ENCODE measurements around the gene LAG3. TPM values are rescaled to one million over a fixed set of nuclear protein-coding genes. Genes with fewer than 3 reads are reported as not detected.

The LAG3 gene
- total RNA-seq, 1 experiment from 2014 or later: 0.06 TPM

DNA sequence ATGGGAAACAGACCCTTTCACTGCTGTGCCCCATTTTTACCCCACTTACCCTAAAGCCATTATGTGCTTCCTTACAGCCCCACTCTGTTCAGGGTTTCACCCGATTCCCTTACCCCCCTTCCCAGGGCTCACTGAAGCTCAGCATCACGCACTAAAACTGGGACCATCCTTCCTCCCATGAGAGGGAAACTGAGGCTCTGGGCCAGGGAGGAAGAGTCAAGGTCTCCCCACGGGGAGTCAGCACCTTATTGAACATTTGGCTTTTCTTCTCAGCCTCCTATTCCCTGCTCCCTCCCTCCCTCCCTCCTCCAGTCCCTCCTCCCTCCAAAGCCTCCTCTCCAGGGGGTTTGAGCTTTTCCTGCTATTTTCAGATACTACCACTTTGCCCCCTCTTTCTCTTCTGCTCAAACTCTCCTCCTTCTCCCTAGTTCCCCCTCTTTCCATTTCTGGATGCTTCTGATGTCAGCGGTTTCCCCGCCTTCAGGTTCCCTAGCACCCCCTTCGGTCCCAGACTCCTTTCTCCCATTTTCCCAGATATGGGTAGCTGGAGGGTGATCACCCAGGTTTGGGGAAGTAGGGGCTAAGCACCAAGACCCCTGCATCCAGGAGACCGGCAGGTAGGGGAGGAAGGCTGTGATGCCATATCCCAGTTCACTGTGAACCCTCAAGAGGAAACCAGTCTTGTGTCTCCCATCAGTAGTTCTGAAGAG lies 50.3 kb downstream of the LAG3 start:
- no peak for DNase-seq (ENCODE audit: low spot score)

- DNase-seq (ENCODE audit: low spot score): no peak
These were observed 51.1 kb downstream of the LAG3 start for GRCh38 chr12:6823182-6824084.

DNA sequence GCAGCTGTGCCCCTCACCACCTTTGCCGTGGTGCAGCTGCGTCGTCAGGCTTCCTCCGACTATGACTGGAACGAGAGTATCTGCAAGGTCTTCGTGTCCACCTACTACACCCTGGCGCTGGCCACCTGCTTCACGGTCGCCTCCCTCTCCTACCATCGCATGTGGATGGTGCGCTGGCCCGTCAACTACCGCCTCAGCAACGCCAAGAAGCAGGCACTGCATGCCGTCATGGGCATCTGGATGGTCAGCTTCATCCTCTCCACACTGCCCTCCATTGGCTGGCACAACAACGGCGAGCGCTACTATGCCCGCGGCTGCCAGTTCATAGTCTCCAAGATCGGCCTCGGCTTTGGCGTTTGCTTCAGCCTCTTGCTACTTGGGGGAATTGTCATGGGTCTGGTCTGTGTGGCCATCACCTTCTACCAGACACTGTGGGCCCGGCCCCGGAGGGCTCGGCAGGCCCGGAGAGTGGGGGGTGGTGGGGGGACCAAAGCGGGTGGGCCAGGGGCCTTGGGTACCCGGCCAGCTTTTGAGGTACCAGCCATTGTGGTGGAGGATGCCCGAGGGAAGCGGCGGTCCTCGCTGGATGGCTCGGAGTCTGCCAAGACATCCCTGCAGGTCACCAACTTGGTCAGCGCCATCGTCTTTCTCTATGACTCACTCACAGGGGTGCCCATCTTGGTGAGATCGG lies 51.9 kb downstream of the LAG3 start:
- DNase-seq (ENCODE audit: low spot score): no peak

DNA sequence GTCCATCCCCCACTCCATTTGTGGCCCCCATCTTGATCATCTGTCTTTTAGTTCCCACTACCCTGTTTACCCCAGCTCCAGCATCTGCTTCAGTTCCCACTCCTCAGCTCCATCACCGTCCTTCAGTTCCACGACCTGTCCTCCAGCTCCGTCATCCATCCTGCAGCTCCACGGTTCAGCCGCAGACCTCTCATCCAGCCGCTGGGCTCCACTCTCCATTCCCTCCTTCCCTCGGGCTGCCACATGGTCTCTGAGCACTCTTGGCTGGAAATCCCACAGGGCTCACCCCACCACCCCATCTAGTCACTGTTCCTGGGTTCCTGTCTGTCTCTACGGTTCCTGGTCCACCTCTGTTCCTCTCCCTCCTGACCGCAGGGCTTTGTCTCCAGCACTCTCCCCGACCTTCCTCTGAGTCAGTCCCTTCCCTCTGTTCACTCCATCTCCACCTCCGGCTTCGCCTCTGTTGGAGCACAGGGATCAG lies 52.6 kb downstream of the LAG3 start:
- DNase-seq (ENCODE audit: low spot score): no peak

DNA sequence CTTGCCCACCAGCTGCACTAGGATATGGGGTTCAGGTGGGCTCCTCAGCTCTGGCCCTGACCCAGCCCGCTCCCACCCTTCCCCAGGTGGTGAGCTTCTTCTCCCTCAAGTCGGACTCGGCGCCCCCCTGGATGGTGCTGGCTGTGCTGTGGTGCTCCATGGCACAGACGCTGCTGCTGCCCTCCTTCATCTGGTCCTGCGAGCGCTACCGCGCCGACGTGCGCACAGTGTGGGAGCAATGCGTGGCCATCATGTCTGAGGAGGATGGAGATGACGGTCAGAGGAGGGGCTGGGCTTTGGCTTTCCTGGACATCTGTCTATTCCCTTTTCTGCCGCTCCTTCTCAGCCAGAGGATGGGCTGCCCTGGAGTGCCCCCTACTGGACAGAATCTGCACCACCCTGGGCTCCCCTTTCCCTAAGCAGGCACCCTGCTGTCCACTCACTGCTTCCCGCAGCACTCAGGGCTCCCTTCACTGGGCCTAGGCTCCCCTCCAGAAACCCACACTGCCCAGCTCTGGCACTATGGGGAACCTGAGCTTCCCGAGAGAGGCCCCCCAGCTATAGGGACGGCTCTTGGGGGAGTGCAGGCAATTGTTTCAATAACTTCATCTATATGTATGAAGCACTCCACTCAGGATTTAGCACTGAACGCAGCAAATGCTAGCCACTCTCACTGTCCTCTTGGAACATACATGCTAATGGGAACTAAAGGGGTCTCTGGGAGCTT lies 53.2 kb downstream of the LAG3 start:
- peak; percentile 70 for DNase-seq (ENCODE audit: low spot score)

DNA sequence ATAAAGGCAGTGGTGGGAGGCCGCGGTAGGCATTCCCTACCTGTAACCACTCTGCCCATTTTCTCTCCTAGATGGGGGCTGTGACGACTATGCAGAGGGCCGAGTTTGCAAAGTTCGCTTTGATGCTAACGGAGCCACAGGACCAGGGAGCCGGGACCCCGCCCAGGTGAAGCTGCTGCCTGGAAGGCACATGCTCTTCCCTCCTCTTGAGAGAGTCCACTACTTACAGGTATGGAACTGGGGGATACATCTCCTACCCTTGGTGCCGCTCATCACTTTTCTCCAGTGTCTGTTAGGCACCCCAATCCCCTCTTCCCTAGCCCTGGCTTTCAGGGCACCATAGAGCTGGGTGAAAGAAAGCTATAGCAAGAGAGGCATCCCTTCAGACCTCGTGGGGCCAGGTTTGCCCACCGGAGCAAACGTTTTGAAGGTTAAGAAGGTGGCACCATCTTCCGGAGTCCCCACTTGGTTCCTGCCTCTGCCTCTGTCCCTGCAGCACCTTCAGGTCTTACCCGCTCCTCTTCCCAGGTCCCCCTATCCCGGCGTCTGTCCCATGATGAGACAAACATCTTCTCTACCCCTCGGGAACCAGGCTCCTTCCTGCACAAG lies 53.9 kb downstream of the LAG3 start:
- DNase-seq (ENCODE audit: low spot score): no peak

DNA sequence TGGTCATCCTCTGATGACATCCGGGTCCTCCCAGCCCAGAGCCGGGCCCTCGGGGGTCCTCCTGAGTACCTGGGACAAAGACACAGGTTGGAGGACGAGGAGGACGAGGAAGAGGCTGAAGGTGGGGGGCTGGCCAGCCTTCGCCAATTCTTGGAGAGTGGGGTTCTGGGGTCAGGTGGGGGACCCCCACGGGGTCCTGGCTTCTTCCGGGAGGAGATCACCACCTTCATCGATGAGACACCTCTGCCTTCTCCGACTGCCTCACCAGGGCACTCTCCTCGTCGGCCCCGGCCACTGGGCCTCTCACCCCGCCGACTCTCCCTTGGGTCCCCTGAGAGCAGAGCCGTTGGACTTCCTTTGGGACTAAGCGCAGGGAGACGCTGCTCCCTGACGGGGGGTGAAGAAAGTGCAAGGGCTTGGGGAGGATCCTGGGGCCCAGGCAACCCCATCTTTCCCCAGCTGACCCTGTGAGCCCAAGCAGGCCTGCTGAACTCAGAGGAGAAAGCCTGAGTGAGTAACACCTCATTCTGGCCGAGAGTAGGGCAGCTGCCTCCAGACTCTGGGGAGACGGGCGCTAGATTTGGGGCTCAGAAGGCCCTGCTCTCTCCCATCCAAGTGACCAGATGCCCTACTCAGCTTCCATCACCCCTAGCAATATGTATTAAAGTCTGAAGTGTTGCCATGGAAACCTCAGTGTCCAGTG lies 54.6 kb downstream of the LAG3 start:
- no peak for DNase-seq (ENCODE audit: low spot score)

- DNase-seq (ENCODE audit: low spot score): peak; percentile 88
These were observed 55.2 kb downstream of the LAG3 start for GRCh38 chr12:6827437-6827911.

Other genes starting within 250 kb of the LAG3 start
- gene GAPDH, start 238.0 kb upstream of the LAG3 start, total RNA-seq (2014; rRNA removed; shearing (Covaris generic)): 9,561 and 11,555 TPM in 2 replicates
- gene IFFO1, start 216.5 kb upstream of the LAG3 start, total RNA-seq (2014; rRNA removed; shearing (Covaris generic)): 2.1 and 5.4 TPM in 2 replicates
- gene NOP2, start 204.2 kb upstream of the LAG3 start, total RNA-seq (2014; rRNA removed; shearing (Covaris generic)): 64.3 and 90.3 TPM in 2 replicates
- 242 and 246 TPM in 2 replicates for gene CHD4, start 165.1 kb upstream of the LAG3 start, total RNA-seq (2014; rRNA removed; shearing (Covaris generic))
- 0.04 TPM in 1 of 2 replicates, not detected in the other for gene LPAR5, start 136.6 kb upstream of the LAG3 start, total RNA-seq (2014; rRNA removed; shearing (Covaris generic))
- gene ACRBP, start 125.1 kb upstream of the LAG3 start, total RNA-seq (2014; rRNA removed; shearing (Covaris generic)): not detected in 2 replicates
- gene ING4, start 109.4 kb upstream of the LAG3 start, total RNA-seq (2014; rRNA removed; shearing (Covaris generic)): 57.8 and 65.7 TPM in 2 replicates
- 21.2 and 23.6 TPM in 2 replicates for gene ZNF384, start 83.1 kb upstream of the LAG3 start, total RNA-seq (2014; rRNA removed; shearing (Covaris generic))
- gene PIANP, start 71.7 kb upstream of the LAG3 start, total RNA-seq (2014; rRNA removed; shearing (Covaris generic)): not detected in 2 replicates
- 93.8 and 93.9 TPM in 2 replicates for gene COPS7A, start 48.5 kb upstream of the LAG3 start, total RNA-seq (2014; rRNA removed; shearing (Covaris generic))
- gene MLF2, start 19.4 kb upstream of the LAG3 start, total RNA-seq (2014; rRNA removed; shearing (Covaris generic)): 314 and 332 TPM in 2 replicates
- gene PTMS, start 6.2 kb upstream of the LAG3 start, total RNA-seq (2014; rRNA removed; shearing (Covaris generic)): 122 and 133 TPM in 2 replicates
- gene CD4, start 17.0 kb downstream of the LAG3 start, total RNA-seq (2014; rRNA removed; shearing (Covaris generic)): 0.12 TPM in 1 of 2 replicates, not detected in the other
- gene GPR162, start 49.3 kb downstream of the LAG3 start, total RNA-seq (2014; rRNA removed; shearing (Covaris generic)): 8.5 and 13.8 TPM in 2 replicates
- 29.5 and 35.2 TPM in 2 replicates for gene P3H3, start 55.9 kb downstream of the LAG3 start, total RNA-seq (2014; rRNA removed; shearing (Covaris generic))
- 0.12 and 1.0 TPM in 2 replicates for gene GNB3, start 68.4 kb downstream of the LAG3 start, total RNA-seq (2014; rRNA removed; shearing (Covaris generic))
- 75.3 and 101 TPM in 2 replicates for gene CDCA3, start 78.8 kb downstream of the LAG3 start, total RNA-seq (2014; rRNA removed; shearing (Covaris generic))
- 86.2 and 91.4 TPM in 2 replicates for gene USP5, start 79.6 kb downstream of the LAG3 start, total RNA-seq (2014; rRNA removed; shearing (Covaris generic))
- gene TPI1, start 95.0 kb downstream of the LAG3 start, total RNA-seq (2014; rRNA removed; shearing (Covaris generic)): 2,242 and 2,549 TPM in 2 replicates
- 10.8 TPM in 2 replicates for gene SPSB2, start 100.8 kb downstream of the LAG3 start, total RNA-seq (2014; rRNA removed; shearing (Covaris generic))
- 4.1 and 12.2 TPM in 2 replicates for gene LRRC23, start 132.3 kb downstream of the LAG3 start, total RNA-seq (2014; rRNA removed; shearing (Covaris generic))
- gene ENO2, start 142.1 kb downstream of the LAG3 start, total RNA-seq (2014; rRNA removed; shearing (Covaris generic)): 10.6 and 11.2 TPM in 2 replicates
- gene ATN1, start 155.4 kb downstream of the LAG3 start, total RNA-seq (2014; rRNA removed; shearing (Covaris generic)): 6.0 and 14.2 TPM in 2 replicates
- gene RNU7-1, start 171.3 kb downstream of the LAG3 start, total RNA-seq (2014; rRNA removed; shearing (Covaris generic)): not detected in 2 replicates
- gene C12orf57, start 171.5 kb downstream of the LAG3 start, total RNA-seq (2014; rRNA removed; shearing (Covaris generic)): 219 and 260 TPM in 2 replicates
- gene PTPN6, start 178.8 kb downstream of the LAG3 start, total RNA-seq (2014; rRNA removed; shearing (Covaris generic)): not detected in 2 replicates
- 486 and 563 TPM in 2 replicates for gene PHB2, start 198.1 kb downstream of the LAG3 start, total RNA-seq (2014; rRNA removed; shearing (Covaris generic))
- gene EMG1, start 198.4 kb downstream of the LAG3 start, total RNA-seq (2014; rRNA removed; shearing (Covaris generic)): 99.6 and 119 TPM in 2 replicates
- gene LPCAT3, start 246.0 kb downstream of the LAG3 start, total RNA-seq (2014; rRNA removed; shearing (Covaris generic)): 85.6 and 97.8 TPM in 2 replicates

Measured in H4 (cell line).